ENCODE data around the gene WFIKKN2.

Gene WFIKKN2

DNA sequence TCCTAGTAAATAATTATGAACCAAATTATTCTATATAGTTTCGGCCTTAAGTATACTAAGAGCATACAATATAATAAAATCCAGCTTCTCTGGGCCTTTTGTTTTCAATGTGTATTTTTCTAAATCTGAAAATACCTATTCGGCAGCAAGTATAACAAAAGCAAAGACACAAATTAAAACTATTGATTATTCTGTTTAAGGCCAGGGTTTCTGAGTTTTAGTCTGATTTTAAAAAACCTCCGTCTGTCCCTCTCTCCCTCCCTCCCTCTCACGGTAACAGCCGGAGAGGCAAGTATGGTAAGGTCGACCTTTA, 29.3 kb downstream of the WFIKKN2 start:
- TF ChIP-seq CTCF (IDR thresholded peaks at IDR 0.05; ENCODE audit: low read depth, low read length) = no peak
- peak overlapping the region; percentile 78 for H3K4me3 ChIP-seq (ENCODE audit: low read depth, low read length)

DNA sequence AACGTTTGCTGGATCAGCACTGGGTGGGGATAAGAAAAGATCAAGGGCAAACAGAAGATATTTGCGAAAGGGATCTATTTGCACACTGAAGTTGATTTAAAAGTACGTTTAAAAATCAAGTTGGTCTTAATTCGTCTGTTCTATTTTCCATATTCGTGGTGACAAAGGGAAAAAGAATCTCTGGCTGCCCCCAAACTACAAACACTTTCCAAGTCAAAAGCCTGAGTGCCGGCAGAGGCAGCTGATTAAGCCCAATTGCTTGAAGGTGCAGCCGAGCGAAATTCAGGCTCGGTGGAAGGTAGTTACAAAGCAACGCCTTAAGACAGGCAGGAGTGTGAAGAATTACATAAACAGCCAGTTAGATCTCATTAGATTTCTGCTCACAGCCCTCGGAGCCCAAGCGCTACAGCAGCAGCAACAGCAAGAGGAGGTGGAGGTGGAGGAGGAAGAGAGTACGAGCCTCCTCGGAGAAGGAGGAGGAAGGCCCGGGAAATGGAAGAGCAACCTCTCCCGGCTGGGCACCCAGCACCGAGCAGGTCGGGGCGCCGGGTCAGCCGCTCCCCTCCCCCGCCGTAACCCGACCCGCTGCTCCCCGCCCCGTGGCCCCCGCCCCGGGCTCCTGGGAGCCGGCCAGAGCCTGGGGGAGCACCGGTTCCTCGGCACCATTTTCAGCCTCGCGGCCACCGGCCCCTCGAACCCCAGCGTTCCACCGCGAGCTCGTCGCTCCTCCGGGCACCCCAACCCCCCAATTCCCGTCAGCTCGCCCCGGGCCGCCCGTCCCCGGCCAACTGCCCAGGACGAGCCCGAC, 29.9 kb downstream of the WFIKKN2 start:
- TF ChIP-seq CTCF (IDR thresholded peaks at IDR 0.05; ENCODE audit: low read depth, low read length) = no peak

GRCh38 chr17:50865868-50866260, 30.5 kb downstream of the WFIKKN2 start:
- no peak for TF ChIP-seq CTCF (IDR thresholded peaks at IDR 0.05; ENCODE audit: low read depth, low read length)
- H3K4me3 ChIP-seq (ENCODE audit: low read depth, low read length) = peak overlapping the region; percentile 78

More for the DNA sequence above, 29.9 kb downstream of the WFIKKN2 start:
- H3K4me3 ChIP-seq (ENCODE audit: low read depth, low read length) = peak overlapping the region; percentile 78

- peak within 1 kb of the TSS; percentile 78 for H3K4me3 ChIP-seq (ENCODE audit: low read depth, low read length)
- TF ChIP-seq CTCF (IDR thresholded peaks at IDR 0.05; ENCODE audit: low read depth, low read length) = no peak
These were observed 31.0 kb downstream of the WFIKKN2 start, which contains the start of gene TOB1 for GRCh38 chr17:50866261-50866949. TSS of gene TOB1 (minus strand) at chr17:50866354. CDS start at chr17:50864017, 2,337 bp downstream.

DNA sequence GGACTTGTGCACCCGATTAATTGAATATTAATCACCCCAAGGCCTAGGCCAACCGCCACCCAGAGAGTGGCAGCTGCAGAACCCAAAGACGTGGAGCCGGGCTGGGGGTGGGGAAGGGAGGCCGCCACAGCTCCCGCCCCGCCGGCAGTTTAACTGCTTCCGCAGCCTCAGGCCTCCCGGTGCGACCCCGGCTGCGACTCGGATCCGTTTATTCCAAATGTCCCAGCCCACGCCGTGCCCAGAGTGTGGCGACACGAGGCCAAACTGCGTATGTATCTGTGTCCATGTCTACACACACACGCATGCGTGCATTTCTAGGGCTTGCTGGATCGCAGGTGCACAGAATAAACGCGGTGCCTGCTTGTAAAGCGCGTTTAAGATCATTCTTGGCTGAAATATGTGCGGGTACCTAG, 31.6 kb downstream of the WFIKKN2 start:
- H3K4me3 ChIP-seq (ENCODE audit: low read depth, low read length) = peak overlapping the region; percentile 75
- TF ChIP-seq CTCF (IDR thresholded peaks at IDR 0.05; ENCODE audit: low read depth, low read length) = no peak

DNA sequence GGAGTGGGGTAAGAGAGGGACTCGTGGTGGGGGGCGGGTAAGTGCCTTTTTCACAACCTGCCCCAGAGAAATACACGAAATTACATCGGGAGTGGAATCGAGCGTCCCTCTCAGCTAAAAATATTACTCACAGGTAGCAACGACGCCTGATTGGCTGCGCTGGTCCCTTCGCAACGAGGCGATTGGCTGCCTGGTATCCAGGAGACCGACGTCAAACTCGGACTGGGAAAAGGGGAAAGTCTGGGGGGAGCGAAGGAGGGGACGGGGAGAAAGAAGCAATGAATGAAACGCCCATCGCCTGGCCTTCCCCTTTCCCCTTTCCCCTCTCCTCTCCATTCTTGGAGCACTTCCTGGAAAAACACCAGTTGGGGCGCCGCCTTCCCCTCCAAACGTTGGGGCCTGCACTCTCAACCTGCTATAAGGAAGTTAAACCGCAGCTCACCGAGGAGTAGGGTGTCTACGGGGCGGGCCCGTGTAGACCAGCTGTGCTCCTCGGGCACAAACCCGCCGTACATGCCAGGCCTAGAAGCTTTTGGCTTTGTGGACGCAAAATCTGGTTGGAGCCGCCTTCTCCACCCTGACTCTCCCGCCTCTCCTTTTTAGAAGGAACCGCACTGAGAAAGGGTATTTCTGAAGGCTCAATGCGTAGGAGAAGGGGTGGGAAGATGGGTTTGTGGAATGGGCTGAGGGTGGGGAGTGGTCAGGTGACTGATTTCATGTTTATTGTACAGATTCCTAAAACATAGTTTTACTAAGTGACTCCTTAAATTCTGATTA, 32.2 kb downstream of the WFIKKN2 start:
- TF ChIP-seq CTCF (IDR thresholded peaks at IDR 0.05; ENCODE audit: low read depth, low read length) = no peak
- peak overlapping the region; percentile 75 for H3K4me3 ChIP-seq (ENCODE audit: low read depth, low read length)
